Measurements from ENCODE around the gene PLEKHH2. TPM values are rescaled to one million over a fixed set of nuclear protein-coding genes. Genes with fewer than 3 reads are reported as not detected.

Gene PLEKHH2
- total and polyA plus RNA-seq, 2 experiments from 2014 or later, result 5.4 to 6.7 TPM

DNA sequence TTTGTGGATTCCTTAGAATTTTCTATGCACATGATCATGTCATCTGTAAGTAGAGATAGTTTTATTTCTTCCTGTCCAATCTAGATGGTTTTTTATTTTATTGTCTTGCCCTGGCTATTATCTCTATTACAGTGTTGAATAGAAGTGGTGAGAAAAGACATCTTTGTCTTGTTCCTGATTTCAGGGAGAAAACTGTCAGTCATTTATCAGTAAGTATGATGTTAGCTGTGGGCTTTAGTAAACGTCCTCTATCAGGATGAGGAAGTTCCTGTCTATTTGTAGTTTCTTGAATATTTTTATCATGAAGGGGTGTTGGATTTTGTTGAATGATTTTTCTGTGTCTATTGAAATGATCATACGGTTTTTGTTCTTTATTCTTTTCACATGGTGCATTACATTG, 5.3 kb downstream of the PLEKHH2 start:
- Mint-ChIP-seq H3K4me1 (peaks cover 4% of the 10 kb centered on the region; the same call in 1 of the 3 replicates), H3K4me3 (no peak overlapping the region), H3K27me3 (ENCODE audit: insufficient read depth, low read depth, poor library complexity) (peaks cover 7% of the 10 kb centered on the region), H3K27ac (no peak overlapping the region), H3K36me3 (ENCODE audit: low read depth) (peaks cover 3% of the 10 kb centered on the region; the same call in 1 of the 3 replicates), H3K9me3 (peaks cover 7% of the 10 kb centered on the region; the same call in 2 of the 3 replicates)
- H3K4me3 ChIP-seq, result no peak overlapping the region
- H3K36me3 ChIP-seq (ENCODE audit: insufficient read depth), result no peaks in the 10 kb centered on the region
- H3K27ac ChIP-seq (ENCODE audit: low read depth), result no peak overlapping the region
- H4K20me1 ChIP-seq (replicated peaks; ENCODE audit: insufficient read depth), result no peaks in the 10 kb centered on the region
- H3K27me3 ChIP-seq (ENCODE audit: insufficient read depth), result peaks cover 16% of the 10 kb centered on the region
- DNase-seq (ENCODE audit: low spot score), result no peak
- no peaks in the 10 kb centered on the region for H3F3A ChIP-seq (replicated peaks; ENCODE audit: low read depth)
- H3K4me1 ChIP-seq (ENCODE audit: insufficient read depth), result no peaks in the 10 kb centered on the region
- no peaks in the 10 kb centered on the region for H3K79me2 ChIP-seq (replicated peaks; ENCODE audit: insufficient read depth)
- H3K4me2 ChIP-seq, result no peak overlapping the region
- TF ChIP-seq, protein P1, sequence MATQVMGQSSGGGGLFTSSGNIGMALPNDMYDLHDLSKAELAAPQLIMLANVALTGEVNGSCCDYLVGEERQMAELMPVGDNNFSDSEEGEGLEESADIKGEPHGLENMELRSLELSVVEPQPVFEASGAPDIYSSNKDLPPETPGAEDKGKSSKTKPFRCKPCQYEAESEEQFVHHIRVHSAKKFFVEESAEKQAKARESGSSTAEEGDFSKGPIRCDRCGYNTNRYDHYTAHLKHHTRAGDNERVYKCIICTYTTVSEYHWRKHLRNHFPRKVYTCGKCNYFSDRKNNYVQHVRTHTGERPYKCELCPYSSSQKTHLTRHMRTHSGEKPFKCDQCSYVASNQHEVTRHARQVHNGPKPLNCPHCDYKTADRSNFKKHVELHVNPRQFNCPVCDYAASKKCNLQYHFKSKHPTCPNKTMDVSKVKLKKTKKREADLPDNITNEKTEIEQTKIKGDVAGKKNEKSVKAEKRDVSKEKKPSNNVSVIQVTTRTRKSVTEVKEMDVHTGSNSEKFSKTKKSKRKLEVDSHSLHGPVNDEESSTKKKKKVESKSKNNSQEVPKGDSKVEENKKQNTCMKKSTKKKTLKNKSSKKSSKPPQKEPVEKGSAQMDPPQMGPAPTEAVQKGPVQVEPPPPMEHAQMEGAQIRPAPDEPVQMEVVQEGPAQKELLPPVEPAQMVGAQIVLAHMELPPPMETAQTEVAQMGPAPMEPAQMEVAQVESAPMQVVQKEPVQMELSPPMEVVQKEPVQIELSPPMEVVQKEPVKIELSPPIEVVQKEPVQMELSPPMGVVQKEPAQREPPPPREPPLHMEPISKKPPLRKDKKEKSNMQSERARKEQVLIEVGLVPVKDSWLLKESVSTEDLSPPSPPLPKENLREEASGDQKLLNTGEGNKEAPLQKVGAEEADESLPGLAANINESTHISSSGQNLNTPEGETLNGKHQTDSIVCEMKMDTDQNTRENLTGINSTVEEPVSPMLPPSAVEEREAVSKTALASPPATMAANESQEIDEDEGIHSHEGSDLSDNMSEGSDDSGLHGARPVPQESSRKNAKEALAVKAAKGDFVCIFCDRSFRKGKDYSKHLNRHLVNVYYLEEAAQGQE (IDR thresholded peaks at IDR 0.05; ENCODE audit: unreplicated experiment), result no peak
- TF ChIP-seq, protein P2, sequence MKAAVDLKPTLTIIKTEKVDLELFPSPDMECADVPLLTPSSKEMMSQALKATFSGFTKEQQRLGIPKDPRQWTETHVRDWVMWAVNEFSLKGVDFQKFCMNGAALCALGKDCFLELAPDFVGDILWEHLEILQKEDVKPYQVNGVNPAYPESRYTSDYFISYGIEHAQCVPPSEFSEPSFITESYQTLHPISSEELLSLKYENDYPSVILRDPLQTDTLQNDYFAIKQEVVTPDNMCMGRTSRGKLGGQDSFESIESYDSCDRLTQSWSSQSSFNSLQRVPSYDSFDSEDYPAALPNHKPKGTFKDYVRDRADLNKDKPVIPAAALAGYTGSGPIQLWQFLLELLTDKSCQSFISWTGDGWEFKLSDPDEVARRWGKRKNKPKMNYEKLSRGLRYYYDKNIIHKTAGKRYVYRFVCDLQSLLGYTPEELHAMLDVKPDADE (IDR thresholded peaks at IDR 0.05), result no peak
- TF ChIP-seq JUNB (IDR thresholded peaks at IDR 0.05; ENCODE audit: unreplicated experiment), result no peak
- no peak for TF ChIP-seq STAT1 (IDR thresholded peaks at IDR 0.05; ENCODE audit: unreplicated experiment)
- TF ChIP-seq ZNF331 (CRISPR knock-in tag; IDR thresholded peaks at IDR 0.05; ENCODE audit: low read depth), result no peak
- no peak for ATAC-seq
- no peak overlapping the region for H2AFZ ChIP-seq
- H3K9me2 ChIP-seq (ENCODE audit: insufficient read depth), result no peaks in the 10 kb centered on the region

DNA sequence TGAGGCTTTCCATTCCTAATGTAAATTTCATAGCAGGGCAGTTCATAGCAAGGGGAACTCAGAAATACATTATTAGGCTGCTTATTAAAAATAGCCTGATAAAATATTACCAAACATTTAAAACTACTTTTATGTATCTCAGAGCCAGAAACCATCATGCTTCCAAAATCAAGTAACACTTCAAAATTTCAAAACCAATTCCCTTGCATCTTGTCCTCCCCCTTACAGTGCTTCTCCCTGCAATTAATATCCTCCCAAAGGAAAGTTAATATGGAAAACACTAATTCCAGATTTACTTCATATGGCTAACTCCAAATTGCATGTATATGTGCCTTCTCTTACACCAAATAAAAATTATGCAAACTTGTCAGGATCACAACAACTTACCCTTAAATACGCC, 6.6 kb downstream of the PLEKHH2 start:
- Histone ChIP-seq H3K4me2 (no peak overlapping the region), H4K20me1 (replicated peaks; ENCODE audit: insufficient read depth) (no peaks in the 10 kb centered on the region), H3K79me2 (replicated peaks; ENCODE audit: insufficient read depth) (no peaks in the 10 kb centered on the region), H3K9me2 (ENCODE audit: insufficient read depth) (no peaks in the 10 kb centered on the region), H2AFZ (no peak overlapping the region), H3F3A (replicated peaks; ENCODE audit: low read depth) (no peaks in the 10 kb centered on the region), H3K27ac (ENCODE audit: low read depth) (no peak overlapping the region), H3K4me3 (no peak overlapping the region), H3K4me1 (ENCODE audit: insufficient read depth) (no peaks in the 10 kb centered on the region), H3K36me3 (ENCODE audit: insufficient read depth) (no peaks in the 10 kb centered on the region), H3K27me3 (ENCODE audit: insufficient read depth) (peaks cover 4% of the 10 kb centered on the region)
- DNase-seq (ENCODE audit: low spot score) (no peak), ATAC-seq (no peak)
- H3K36me3 Mint-ChIP-seq (ENCODE audit: low read depth), result peaks cover 3% of the 10 kb centered on the region; the same call in 1 of the 3 replicates
- no peaks in the 10 kb centered on the region for H3K27me3 Mint-ChIP-seq (ENCODE audit: insufficient read depth, low read depth, poor library complexity)
- H3K9me3 Mint-ChIP-seq, result peaks cover 7% of the 10 kb centered on the region; the same call in 2 of the 3 replicates
- TF ChIP-seq EZH2phosphoT487 (IDR thresholded peaks at IDR 0.05; ENCODE audit: unreplicated experiment) (no peak), STAT1 (IDR thresholded peaks at IDR 0.05; ENCODE audit: unreplicated experiment) (no peak)
- H3K4me1 Mint-ChIP-seq, result no peaks in the 10 kb centered on the region
- no peak overlapping the region for H3K27ac Mint-ChIP-seq
- no peak overlapping the region for H3K4me3 Mint-ChIP-seq
